ENCODE measurements around the gene DCLRE1B.

The DCLRE1B gene

DNA sequence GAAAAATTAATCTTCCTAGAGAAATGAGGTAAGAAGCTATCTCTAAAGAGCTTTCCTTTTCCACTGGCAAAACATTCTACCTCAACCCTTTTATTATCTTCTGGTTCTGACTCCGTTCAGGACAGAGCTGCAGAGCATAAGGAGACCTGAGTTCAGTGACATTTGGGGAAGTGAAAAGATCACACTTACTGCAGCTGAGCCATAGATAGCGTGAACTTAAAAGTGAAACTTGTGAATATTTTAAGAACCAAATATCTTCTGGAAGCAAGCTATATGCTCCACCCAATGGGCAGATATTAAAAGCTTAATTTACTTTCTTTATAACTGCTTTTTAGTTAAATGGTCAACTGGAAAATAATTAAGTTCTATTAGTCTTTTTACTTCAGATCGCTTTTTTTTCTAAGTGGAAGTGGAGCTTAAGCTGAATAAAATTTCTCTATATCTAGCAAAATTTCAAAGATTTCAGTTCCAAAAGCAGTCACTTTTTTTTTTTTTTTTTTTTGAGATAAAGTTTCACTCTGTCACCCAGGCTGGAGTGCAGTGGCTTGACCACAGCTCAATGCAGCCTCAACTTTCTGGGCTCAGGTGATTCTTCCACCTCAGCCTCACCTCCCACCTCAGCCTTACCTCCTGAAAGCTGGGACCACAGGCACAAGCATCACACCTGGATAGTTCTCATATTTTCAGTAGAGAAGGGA lies 45.5 kb upstream of the DCLRE1B start:
- no peak for TF ChIP-seq ZFX (IDR thresholded peaks at IDR 0.05)
- TF ChIP-seq, protein P1, sequence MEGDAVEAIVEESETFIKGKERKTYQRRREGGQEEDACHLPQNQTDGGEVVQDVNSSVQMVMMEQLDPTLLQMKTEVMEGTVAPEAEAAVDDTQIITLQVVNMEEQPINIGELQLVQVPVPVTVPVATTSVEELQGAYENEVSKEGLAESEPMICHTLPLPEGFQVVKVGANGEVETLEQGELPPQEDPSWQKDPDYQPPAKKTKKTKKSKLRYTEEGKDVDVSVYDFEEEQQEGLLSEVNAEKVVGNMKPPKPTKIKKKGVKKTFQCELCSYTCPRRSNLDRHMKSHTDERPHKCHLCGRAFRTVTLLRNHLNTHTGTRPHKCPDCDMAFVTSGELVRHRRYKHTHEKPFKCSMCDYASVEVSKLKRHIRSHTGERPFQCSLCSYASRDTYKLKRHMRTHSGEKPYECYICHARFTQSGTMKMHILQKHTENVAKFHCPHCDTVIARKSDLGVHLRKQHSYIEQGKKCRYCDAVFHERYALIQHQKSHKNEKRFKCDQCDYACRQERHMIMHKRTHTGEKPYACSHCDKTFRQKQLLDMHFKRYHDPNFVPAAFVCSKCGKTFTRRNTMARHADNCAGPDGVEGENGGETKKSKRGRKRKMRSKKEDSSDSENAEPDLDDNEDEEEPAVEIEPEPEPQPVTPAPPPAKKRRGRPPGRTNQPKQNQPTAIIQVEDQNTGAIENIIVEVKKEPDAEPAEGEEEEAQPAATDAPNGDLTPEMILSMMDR (conservative IDR thresholded peaks at IDR 0.05): no peak

DNA sequence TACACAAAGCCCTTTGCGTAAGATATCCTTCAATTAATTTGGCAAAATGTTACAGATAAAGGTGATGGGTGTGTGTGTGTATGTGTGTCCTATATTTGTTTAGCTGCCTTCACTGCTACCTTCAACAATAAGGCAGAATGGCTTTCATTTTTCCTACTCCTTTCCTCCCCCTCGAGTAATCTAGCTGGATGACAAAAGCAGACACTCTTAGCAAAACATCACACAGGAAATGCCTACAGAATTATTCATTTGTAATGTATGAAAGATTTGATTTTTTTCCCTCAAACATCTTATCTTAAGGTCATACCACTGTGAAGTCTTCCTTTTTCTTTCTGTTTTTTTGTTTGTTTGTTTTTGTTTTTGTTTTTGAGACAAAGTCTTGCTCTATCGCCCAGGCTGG lies 44.2 kb upstream of the DCLRE1B start:
- H3K27ac ChIP-seq: no peak overlapping the region
- TF ChIP-seq, protein P1 (conservative IDR thresholded peaks at IDR 0.05): no peak
- no peak for TF ChIP-seq ZFX (IDR thresholded peaks at IDR 0.05)

More for the DNA sequence above, 45.5 kb upstream of the DCLRE1B start:
- H3K27ac ChIP-seq: no peak overlapping the region

DNA sequence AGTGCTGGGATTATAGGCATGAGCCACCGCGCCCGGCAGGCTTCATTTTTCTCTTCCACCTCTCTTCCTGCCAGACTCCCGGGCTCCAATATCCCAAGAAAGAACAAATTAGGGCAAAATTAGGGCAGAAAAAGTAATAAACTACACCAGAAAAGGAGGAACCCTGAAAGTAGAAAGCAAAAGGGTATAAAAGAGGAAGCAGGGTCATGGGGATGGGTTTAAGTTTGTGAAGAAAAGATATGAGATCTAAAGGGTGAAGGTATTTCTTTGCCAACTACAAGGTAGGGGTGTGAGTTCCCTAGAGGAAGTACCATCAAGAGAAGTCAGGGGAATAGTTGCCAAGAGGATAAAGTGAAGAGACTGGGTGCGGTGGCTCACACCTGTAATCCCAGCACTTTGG lies 43.5 kb upstream of the DCLRE1B start:
- TF ChIP-seq, protein P1 (conservative IDR thresholded peaks at IDR 0.05): no peak
- no peak for TF ChIP-seq ZFX (IDR thresholded peaks at IDR 0.05)
- H3K27ac ChIP-seq: no peak overlapping the region

DNA sequence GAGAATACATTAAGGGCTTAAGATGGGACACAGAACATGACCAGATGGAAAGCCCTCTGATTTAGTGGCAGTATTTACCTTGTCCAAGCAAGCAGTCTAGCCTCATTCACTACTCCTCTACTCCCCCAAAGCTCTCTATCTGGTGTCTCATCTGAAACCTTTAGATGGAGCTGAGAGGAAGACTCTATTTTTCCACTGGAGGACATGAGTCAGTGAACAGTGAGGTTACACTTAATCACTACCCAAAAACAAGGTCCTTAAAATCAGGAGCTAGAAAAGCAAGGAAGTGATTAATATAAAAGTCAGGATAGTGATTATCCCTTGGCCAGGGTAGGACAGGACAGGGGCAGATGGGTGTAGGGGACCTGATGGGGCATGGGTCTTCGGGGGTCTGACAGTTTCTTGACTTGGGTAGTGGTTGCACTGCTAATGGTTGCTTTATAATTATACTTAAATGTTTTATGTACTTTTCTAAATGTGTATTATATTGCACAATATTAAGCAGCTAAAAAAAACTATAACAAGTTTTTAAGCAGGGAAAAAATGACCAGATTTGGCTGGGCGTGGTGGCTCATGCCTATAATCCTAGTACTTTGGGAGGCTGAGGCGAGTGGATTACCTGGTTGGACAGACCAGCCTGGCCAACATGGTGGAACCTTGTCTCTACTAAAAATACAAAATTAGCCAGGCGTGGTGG lies 36.6 kb upstream of the DCLRE1B start:
- H3K27ac ChIP-seq: no peak overlapping the region
- no peak for TF ChIP-seq ZFX (IDR thresholded peaks at IDR 0.05)
- TF ChIP-seq, protein P1 (conservative IDR thresholded peaks at IDR 0.05): no peak

DNA sequence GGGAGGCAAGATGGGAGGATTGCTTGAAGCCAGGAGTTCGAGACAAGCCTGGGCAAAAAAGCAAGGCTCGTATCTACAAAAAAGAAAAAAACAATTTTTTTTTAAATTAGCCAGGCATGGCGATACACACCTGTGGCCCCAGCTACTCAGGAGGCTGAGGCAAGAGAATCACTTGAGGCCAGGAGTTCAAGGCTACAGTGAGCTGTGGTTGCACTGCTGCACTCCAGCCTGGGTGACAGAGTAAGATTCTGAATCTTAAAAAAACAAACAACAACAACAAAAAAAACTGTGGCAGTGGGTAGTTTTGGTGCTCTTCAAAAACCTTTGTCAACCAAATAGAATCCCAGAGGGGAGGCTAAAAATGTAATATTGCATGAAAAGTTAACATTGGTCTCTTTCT lies 34.3 kb upstream of the DCLRE1B start:
- TF ChIP-seq, protein P1 (conservative IDR thresholded peaks at IDR 0.05): no peak
- TF ChIP-seq ZFX (IDR thresholded peaks at IDR 0.05): no peak
- no peak overlapping the region for H3K27ac ChIP-seq

DNA sequence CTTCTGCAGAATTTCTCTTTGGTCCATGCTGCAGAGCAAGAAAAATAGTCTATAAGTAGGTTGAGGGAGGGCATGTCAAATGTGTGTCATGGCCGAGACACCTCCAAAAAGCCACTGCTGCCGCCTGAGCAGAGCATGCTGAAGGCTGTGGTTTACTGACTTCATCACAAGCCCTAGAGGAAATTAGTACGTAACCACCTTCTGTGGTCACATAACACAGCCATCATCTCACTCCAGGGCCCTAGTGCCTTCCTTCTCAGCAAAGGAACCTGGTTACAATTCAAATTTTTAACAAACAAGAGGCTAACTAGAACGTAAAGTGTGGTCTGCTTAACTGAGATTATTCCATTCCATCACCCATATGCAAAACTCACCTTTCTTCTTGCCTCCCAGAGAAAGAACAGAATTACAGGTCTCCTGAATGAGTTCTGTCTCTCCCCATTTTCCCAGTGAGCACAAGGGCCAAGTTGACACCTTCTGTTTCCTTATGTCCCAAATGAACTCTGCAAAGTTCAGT lies 33.5 kb upstream of the DCLRE1B start, which contains the start of gene PTPN22:
TSS of gene PTPN22 (minus strand) at position 116 of the 517 bp plus-strand sequence.
- H3K27ac ChIP-seq: no peak within 1 kb of the TSS

More for the DNA sequence above, 33.5 kb upstream of the DCLRE1B start, which contains the start of gene PTPN22:
- TF ChIP-seq, protein P1 (conservative IDR thresholded peaks at IDR 0.05): no peak
- TF ChIP-seq ZFX (IDR thresholded peaks at IDR 0.05): no peak
